ENCODE results near the gene PLEK. TPM values are rescaled to one million over a fixed set of nuclear protein-coding genes. Genes with fewer than 3 reads are reported as not detected.

The PLEK gene
- total RNA-seq, 1 experiment from 2014 or later = not detected

- Histone ChIP-seq H3K4me1 (ENCODE audit: insufficient read depth, low read length) (no peaks in the 10 kb centered on the region), H3K79me2 (ENCODE audit: low read length) (no peaks in the 10 kb centered on the region), H3K9me2 (replicated peaks; ENCODE audit: low read length) (no peaks in the 10 kb centered on the region), H3K27ac (ENCODE audit: low read length) (no peak overlapping the region), H3K9ac (ENCODE audit: low read length) (no peak overlapping the region), H3F3A (ENCODE audit: low read length, unreplicated experiment) (no peaks in the 10 kb centered on the region), H3K4me2 (ENCODE audit: low read length) (no peak overlapping the region), H3K4me3 (ENCODE audit: low read length) (no peak overlapping the region), H2AFZ (ENCODE audit: low read length) (no peak overlapping the region), H3K9me3 (ENCODE audit: low read length) (no peaks in the 10 kb centered on the region), H3K36me3 (ENCODE audit: low read depth, low read length) (no peaks in the 10 kb centered on the region), H4K20me1 (ENCODE audit: low read length) (no peaks in the 10 kb centered on the region), H3K27me3 (ENCODE audit: low read length) (no peaks in the 10 kb centered on the region)
- intact Hi-C loops (cut with micrococcal nuclease) = no loop called here
- TF ChIP-seq CTCF (conservative IDR thresholded peaks at IDR 0.05; ENCODE audit: low read depth, low read length) (no peak), EZH2 (IDR thresholded peaks at IDR 0.05; ENCODE audit: low read length, unreplicated experiment) (no peak), EZH2phosphoT487 (IDR thresholded peaks at IDR 0.05; ENCODE audit: borderline replicate concordance, low read length) (no peak)
- ChIA-PET CTCF (no interaction called here), POLR2A (ENCODE audit: unreplicated experiment) (no interaction called here)
- ATAC-seq = no peak
- no TSS peak for BruUV-seq (replicated peaks)
- DNase-seq = no peak
Measured at GRCh38 chr2:68432696-68433658, 67.9 kb downstream of the PLEK start.

GRCh38 chr2:68434981-68435380 is 69.9 kb downstream of the PLEK start:
- Histone ChIP-seq H3K4me3 (ENCODE audit: low read length) (no peak overlapping the region), H3K9me3 (ENCODE audit: low read length) (no peaks in the 10 kb centered on the region), H3K27ac (ENCODE audit: low read length) (no peak overlapping the region), H3K9me2 (replicated peaks; ENCODE audit: low read length) (no peaks in the 10 kb centered on the region), H3K4me1 (ENCODE audit: insufficient read depth, low read length) (no peaks in the 10 kb centered on the region), H3K9ac (ENCODE audit: low read length) (no peak overlapping the region), H3K27me3 (ENCODE audit: low read length) (no peaks in the 10 kb centered on the region), H3K36me3 (ENCODE audit: low read depth, low read length) (no peaks in the 10 kb centered on the region), H3K79me2 (ENCODE audit: low read length) (no peaks in the 10 kb centered on the region), H2AFZ (ENCODE audit: low read length) (no peak overlapping the region), H3F3A (ENCODE audit: low read length, unreplicated experiment) (no peaks in the 10 kb centered on the region), H3K4me2 (ENCODE audit: low read length) (no peak overlapping the region), H4K20me1 (ENCODE audit: low read length) (no peaks in the 10 kb centered on the region)
- no TSS peak for BruUV-seq (replicated peaks)
- ChIA-PET POLR2A (ENCODE audit: unreplicated experiment) (no interaction called here), CTCF (no interaction called here)
- ATAC-seq = no peak
- intact Hi-C loops (cut with micrococcal nuclease) = no loop called here
- DNase-seq = no peak
- TF ChIP-seq EZH2phosphoT487 (IDR thresholded peaks at IDR 0.05; ENCODE audit: borderline replicate concordance, low read length) = no peak
- TF ChIP-seq CTCF (conservative IDR thresholded peaks at IDR 0.05; ENCODE audit: low read depth, low read length) = no peak
- TF ChIP-seq EZH2 (IDR thresholded peaks at IDR 0.05; ENCODE audit: low read length, unreplicated experiment) = no peak

- Histone ChIP-seq H3K36me3 (ENCODE audit: low read depth, low read length) (no peaks in the 10 kb centered on the region), H4K20me1 (ENCODE audit: low read length) (no peaks in the 10 kb centered on the region), H3K4me3 (ENCODE audit: low read length) (no peak overlapping the region), H3K9me2 (replicated peaks; ENCODE audit: low read length) (no peaks in the 10 kb centered on the region), H3K9ac (ENCODE audit: low read length) (no peak overlapping the region), H2AFZ (ENCODE audit: low read length) (no peak overlapping the region), H3K27ac (ENCODE audit: low read length) (no peak overlapping the region), H3K79me2 (ENCODE audit: low read length) (no peaks in the 10 kb centered on the region), H3K27me3 (ENCODE audit: low read length) (no peaks in the 10 kb centered on the region), H3K9me3 (ENCODE audit: low read length) (no peaks in the 10 kb centered on the region), H3K4me2 (ENCODE audit: low read length) (no peak overlapping the region), H3F3A (ENCODE audit: low read length, unreplicated experiment) (no peaks in the 10 kb centered on the region), H3K4me1 (ENCODE audit: insufficient read depth, low read length) (no peaks in the 10 kb centered on the region)
- ATAC-seq = no peak
- intact Hi-C loops (cut with micrococcal nuclease) = no loop called here
- TF ChIP-seq EZH2 (IDR thresholded peaks at IDR 0.05; ENCODE audit: low read length, unreplicated experiment) (no peak), CTCF (conservative IDR thresholded peaks at IDR 0.05; ENCODE audit: low read depth, low read length) (no peak), EZH2phosphoT487 (IDR thresholded peaks at IDR 0.05; ENCODE audit: borderline replicate concordance, low read length) (no peak)
- DNase-seq = no peak
- ChIA-PET POLR2A (ENCODE audit: unreplicated experiment) (no interaction called here), CTCF (no interaction called here)
- no TSS peak for BruUV-seq (replicated peaks)
Measured at GRCh38 chr2:68435615-68436014, 70.5 kb downstream of the PLEK start.

All from PC-3 (cell line).